ENCODE results near the gene RHNO1. TPM values are rescaled to one million over a fixed set of nuclear protein-coding genes. Genes with fewer than 3 reads are reported as not detected.

RHNO1 gene, protein sequence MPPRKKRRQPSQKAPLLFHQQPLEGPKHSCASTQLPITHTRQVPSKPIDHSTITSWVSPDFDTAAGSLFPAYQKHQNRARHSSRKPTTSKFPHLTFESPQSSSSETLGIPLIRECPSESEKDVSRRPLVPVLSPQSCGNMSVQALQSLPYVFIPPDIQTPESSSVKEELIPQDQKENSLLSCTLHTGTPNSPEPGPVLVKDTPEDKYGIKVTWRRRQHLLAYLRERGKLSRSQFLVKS
- 20.0 and 31.0 TPM in 2 replicates for total RNA-seq

DNA sequence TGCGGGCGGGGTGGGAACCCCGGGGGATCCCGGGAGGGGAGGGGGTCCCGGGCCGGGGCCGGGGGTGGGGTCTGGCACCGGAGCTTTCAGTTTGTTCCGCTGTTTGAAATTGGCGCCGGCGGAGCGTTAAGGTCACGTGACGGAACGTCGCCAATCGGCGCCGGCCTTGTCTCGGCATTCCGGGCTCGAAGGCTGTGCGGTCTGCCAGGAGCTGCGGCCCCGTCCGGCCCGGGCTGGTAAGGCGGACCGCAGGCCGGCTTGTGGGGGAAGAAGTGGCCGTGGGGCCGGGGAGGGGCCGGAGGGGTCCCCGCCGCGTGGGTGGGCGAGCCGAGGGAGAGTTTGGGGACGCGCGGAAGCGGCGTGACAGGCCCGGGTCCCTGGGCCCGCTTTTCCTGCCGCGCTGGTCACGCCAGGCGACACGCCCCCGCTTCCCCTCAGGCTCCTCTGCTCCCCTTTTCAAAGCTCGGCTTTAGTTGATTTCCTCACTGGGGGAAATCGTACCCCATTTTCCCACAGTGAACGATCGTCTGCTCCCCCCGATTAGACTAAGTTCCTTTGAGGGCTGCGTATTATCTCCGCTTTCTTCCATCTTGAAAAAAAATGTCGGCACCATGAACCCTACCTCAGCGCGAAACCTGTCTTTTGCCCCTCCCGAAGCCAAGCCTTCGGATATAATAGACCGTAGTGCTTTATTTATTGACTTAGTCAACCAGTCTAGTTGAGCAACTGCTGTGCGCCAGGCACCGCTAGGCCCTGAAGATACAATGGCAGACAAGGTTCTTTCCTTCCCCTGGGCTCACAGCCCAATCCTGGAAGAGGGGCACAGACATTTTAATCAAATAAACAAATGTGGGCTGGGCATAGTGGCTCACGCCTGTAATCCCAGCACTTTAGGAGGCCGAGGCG lies at the start of gene RHNO1, which contains the start of gene FOXM1:
RHNO1 (plus strand) TSS at position 177 of the 906 bp plus-strand sequence. CDS start 8,144 bp downstream, outside the sequence.
FOXM1 (minus strand) TSS at position 128 of the 906 bp plus-strand sequence. CDS start 2,696 bp downstream, outside the sequence.

DNA sequence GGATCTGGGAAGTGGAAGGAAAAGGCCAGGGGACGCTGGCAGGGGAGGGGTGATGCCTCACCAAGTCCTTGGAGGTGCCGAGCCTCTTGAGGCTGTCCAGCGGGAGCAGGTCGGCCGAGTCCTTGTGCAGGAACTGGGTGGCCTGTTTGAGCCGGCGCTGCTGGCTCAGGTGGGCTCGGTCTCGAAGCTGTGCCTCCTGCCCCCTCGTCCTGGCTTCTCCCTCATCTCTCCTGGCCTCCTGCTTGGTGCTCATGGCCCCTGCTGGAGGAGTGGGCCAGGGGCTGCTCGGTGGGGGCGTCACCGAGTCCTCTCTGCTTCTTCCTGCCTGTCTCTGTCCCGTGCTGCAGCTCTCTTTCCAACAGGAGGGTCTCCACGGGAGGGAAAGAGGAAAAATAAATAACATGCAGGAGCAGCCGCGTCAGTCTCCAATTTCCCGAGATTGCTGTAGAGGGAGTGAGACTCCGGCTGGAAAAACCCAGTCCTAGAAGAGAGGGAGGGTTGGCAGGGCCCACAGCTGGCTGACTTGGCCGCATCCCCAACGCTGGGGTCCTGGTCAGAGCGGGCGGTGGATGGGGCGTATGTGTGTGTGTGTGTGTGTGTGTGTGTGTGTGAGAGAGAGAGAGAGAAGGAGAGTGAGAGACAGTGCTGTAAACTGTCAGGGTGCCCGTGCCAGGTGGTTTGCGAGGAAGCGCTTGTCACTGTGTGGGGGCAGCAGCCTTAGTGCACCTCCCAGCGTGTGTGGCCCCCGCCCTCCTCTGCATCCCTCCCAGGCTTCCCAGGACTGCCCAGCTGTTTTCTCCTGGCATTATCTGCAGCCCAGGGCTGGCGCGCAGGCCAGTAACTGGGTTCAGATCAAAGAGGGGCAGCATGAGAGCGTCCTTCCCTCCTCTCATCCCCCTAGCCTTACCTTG lies 42.2 kb upstream of the RHNO1 start, which contains the start of gene NRIP2:
NRIP2 (minus strand) TSS at position 455 of the 911 bp plus-strand sequence; CDS start at position 403, 52 bp downstream.

DNA sequence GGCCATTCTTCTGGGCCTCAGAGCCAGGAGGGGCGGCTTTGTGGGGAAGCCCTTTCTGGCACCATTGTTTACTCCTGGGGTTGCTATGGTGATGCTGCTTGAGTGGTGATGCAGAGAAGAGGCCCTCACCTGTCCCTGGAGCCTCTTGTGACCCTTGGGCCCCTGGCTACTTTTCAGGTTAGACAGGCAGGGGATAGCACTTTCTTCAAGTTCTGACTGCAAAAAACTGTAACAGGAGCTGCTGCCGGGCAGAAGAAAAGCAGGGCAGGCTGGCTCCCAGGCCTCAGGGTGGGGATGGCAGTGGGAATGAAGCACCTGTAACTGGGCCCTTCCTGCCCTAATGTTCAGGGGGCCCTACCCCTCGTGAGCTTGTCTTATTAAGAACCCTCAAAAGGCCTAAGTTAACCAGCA lies 20.0 kb upstream of the RHNO1 start, which contains the start of gene TEX52:
TEX52 (minus strand) TSS at position 19 of the 411 bp plus-strand sequence; CDS start at position 6, 13 bp downstream.

DNA sequence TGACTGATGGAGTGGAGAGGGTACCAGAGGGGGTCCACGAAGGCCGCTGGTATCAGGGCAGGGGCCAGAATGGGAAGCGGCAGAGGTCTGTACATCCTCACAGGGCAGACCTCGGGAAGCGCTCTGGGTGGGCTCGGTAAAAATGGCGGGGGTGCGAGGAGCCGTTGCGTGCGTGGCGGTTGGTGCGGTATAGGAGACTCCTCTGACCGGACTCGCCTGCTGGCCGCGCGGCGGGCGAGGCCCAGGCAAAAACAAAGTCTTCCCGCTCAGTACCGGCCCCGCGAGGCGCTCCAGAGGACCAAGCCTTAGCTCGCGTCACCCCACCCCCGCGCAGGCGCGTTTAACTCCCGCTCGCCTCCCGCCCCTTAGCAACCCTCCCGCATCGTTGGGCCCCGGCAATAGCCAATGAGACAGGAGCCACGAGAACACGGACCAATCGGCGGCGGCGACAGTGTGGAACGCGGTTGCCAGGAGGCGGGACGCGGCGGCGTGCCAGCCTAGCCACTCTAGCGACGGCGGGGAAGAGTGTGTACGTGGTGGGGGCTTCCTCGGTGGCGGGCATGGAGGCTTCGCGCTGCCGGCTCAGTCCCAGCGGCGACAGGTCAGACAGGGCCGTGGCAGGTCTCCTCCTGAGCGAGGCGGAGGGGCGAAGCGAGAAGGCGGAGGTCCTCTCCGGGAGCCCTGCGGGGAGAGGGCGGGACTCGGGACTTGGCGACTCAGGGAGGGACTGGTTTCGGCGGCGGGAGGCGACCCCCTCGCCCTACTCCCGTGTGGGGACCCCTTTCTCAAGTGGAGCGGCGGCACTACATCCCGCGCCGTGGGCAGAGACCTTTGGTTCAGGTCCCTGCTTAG lies 13.6 kb downstream of the RHNO1 start, which contains the start of gene TULP3:
TULP3 (plus strand) TSS at position 504 of the 852 bp plus-strand sequence; CDS start at position 561, 57 bp downstream.

Other genes starting within 250 kb of the RHNO1 start
- gene FKBP4, start 82.3 kb upstream of the RHNO1 start, total RNA-seq: 72.0 and 89.1 TPM in 2 replicates
- 11.9 and 17.6 TPM in 2 replicates for gene ITFG2, start 64.6 kb upstream of the RHNO1 start, total RNA-seq
- gene NRIP2, start 42.2 kb upstream of the RHNO1 start, total RNA-seq: not detected in 2 replicates
- not detected in 2 replicates for gene TEX52, start 20.2 kb upstream of the RHNO1 start, total RNA-seq
- gene FOXM1, start within 50 bp of the RHNO1 start, total RNA-seq: 20.9 and 33.9 TPM in 2 replicates
- 10.5 and 17.8 TPM in 2 replicates for gene TULP3, start 13.7 kb downstream of the RHNO1 start, total RNA-seq
- gene TEAD4, start 82.2 kb downstream of the RHNO1 start, total RNA-seq: 16.6 and 19.9 TPM in 2 replicates
- 5.8 and 13.8 TPM in 2 replicates for gene TSPAN9, start 200.2 kb downstream of the RHNO1 start, total RNA-seq

Data from airway epithelial cell (primary cell).